ENCODE data around the gene ATP8A2.

Gene ATP8A2

DNA sequence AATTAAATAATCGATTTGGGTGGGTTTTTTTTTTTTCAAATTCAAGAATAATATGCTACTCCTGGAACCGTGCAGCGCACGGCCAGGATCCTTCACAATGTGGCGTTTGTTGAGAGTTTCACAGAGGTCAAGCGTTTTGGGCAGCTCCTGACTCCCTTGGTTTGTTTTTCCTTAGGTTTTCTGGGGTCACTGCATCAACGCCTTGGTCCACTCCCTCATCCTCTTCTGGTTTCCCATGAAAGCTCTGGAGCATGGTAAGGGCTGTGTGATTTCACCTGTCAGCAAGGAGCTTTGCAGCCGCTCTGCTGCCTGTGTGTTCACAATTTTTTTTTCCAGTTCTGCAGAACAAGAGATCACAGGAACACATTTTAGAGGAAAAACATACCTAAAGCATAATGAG lies 467.6 kb downstream of the ATP8A2 start:
- H3K27me3 ChIP-seq (ENCODE audit: insufficient read depth, low read length) = no peaks in the 10 kb centered on the region
- no peak overlapping the region for H3K27ac ChIP-seq (ENCODE audit: low read depth, low read length)
- H3K9me3 ChIP-seq (ENCODE audit: insufficient read depth, low read depth, low read length) = no peaks in the 10 kb centered on the region
- no peak overlapping the region for H3K9ac ChIP-seq (ENCODE audit: low read depth, low read length)
- H3K36me3 ChIP-seq (ENCODE audit: insufficient read depth, low read length) = no peaks in the 10 kb centered on the region
- H3K4me3 ChIP-seq (ENCODE audit: low read length) = no peak overlapping the region
- whole genome bisulfite sequencing = 94% methylated on average over 8 of the region's 8 CpGs
- H3K4me1 ChIP-seq (ENCODE audit: insufficient read depth, low read length) = peaks cover 5% of the 10 kb centered on the region; the same call in 1 of the 2 replicates

DNA sequence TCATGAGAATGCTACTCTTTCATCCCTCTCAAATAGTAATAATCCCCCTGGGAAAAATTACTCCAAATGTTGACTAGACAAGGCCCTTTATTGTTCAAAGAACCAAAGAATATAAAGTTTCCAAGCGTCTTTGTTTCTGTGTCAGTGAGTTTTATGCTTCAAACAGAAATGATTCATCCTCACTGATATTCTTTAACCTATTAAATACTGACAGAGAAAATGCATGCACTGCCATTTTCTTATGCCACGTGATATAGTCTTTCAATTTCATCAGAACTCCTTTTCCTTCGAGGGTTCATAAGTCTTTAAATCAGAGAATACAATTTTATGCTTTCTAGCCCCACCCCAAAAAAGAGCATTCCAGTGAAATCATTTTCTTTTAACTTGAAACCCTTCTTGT lies 468.5 kb downstream of the ATP8A2 start:
- no peak overlapping the region for H3K9ac ChIP-seq (ENCODE audit: low read depth, low read length)
- H3K4me1 ChIP-seq (ENCODE audit: insufficient read depth, low read length) = peaks cover 5% of the 10 kb centered on the region; the same call in 1 of the 2 replicates
- H3K9me3 ChIP-seq (ENCODE audit: insufficient read depth, low read depth, low read length) = no peaks in the 10 kb centered on the region
- H3K27ac ChIP-seq (ENCODE audit: low read depth, low read length) = no peak overlapping the region
- 97% methylated on average over 3 of the region's 3 CpGs for WGBS
- H3K27me3 ChIP-seq (ENCODE audit: insufficient read depth, low read length) = no peaks in the 10 kb centered on the region
- no peak overlapping the region for H3K4me3 ChIP-seq (ENCODE audit: low read length)
- no peaks in the 10 kb centered on the region for H3K36me3 ChIP-seq (ENCODE audit: insufficient read depth, low read length)

DNA sequence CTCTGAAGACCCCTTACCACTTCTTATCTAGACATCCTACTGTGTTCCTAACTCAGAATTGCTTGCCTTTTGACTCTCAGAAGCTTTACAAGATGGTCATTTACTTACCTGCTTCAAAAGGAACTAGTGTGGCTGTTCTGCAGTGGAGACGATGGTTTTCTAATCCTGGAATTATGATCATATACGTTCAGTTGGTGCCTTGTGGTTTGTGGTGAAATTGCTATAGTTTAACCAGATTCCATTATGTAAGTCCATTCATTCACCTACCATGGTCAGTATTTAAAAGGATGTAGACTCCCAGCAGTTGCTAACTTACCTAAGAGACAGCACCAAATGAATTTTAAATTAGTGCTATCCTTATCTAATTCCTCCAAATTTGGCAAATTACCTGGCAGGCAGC lies 469.2 kb downstream of the ATP8A2 start:
- Histone ChIP-seq H3K36me3 (ENCODE audit: insufficient read depth, low read length) (no peaks in the 10 kb centered on the region), H3K27me3 (ENCODE audit: insufficient read depth, low read length) (no peaks in the 10 kb centered on the region), H3K9ac (ENCODE audit: low read depth, low read length) (no peak overlapping the region), H3K9me3 (ENCODE audit: insufficient read depth, low read depth, low read length) (no peaks in the 10 kb centered on the region), H3K27ac (ENCODE audit: low read depth, low read length) (no peak overlapping the region), H3K4me1 (ENCODE audit: insufficient read depth, low read length) (peaks cover 5% of the 10 kb centered on the region; the same call in 1 of the 2 replicates), H3K4me3 (ENCODE audit: low read length) (no peak overlapping the region)
- 100% methylated on average over 2 of the region's 2 CpGs for WGBS

DNA sequence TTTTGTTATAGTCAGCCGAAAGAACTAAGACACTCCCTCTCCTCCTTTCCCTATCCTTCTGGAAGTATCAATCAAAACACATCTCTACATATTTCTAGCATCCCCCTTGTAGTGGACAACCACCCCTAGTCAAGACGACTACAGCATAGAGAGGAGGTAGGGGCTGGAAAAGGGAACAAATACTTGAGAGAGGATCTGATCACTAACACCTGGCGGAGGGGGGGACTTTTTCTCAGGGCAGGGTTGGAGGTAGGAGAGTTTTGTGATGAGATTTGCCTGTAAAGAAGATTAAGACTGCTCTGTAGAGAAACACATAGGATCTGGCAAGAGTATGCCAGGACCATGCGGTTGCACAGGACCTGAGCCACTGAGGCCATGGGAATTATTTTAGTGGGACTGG lies 471.9 kb downstream of the ATP8A2 start:
- Histone ChIP-seq H3K27ac (ENCODE audit: low read depth, low read length) (no peak overlapping the region), H3K4me1 (ENCODE audit: insufficient read depth, low read length) (peaks cover 20% of the 10 kb centered on the region), H3K9me3 (ENCODE audit: insufficient read depth, low read depth, low read length) (no peaks in the 10 kb centered on the region), H3K36me3 (ENCODE audit: insufficient read depth, low read length) (no peaks in the 10 kb centered on the region), H3K4me3 (ENCODE audit: low read length) (no peak overlapping the region), H3K27me3 (ENCODE audit: insufficient read depth, low read length) (no peaks in the 10 kb centered on the region), H3K9ac (ENCODE audit: low read depth, low read length) (no peak overlapping the region)
- WGBS = 95% methylated on average over 4 of the region's 4 CpGs

DNA sequence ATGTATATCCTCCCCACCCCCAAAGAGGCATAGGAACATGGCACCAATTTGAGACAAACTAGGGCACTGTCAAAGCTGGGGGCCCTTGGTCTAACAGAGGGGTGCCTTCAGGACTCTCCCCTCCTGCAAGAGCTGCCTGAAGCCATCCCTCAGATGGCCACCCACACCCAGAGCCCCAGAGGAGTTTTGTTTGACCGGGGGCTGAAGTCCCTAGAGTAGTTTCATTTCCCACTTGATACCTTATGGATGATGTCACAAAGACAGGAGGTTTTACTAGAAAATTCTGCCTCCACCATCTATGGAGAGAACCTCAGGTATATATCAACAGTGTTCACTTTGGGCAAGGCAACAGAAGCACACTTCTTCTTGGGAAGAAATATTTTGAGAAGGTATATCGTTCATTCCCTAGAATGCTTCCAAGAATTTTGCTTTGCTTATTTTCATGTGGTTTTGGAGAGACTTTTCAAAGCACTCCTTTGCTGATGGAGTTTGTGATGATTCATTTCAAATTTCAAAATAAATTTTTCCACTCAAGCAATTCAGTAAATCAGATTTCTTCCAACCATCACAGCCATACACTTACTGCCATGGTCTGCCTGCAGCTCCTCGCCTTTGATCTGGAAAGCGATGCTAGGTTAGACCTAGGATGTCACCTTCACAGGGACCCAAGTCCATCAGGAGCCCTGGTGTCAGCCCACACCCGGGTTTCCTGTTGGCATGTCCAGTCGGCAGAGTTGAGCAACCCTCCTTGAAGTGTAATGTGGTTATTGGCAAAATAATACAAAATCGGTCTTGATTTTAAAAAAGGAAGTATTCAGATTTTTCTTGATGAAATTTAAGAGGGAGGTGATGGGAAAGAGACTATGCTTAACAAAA lies 473.0 kb downstream of the ATP8A2 start:
- Histone ChIP-seq H3K27me3 (ENCODE audit: insufficient read depth, low read length) (no peaks in the 10 kb centered on the region), H3K4me1 (ENCODE audit: insufficient read depth, low read length) (peaks cover 30% of the 10 kb centered on the region), H3K4me3 (ENCODE audit: low read length) (no peak overlapping the region), H3K9me3 (ENCODE audit: insufficient read depth, low read depth, low read length) (no peaks in the 10 kb centered on the region), H3K27ac (ENCODE audit: low read depth, low read length) (no peak overlapping the region), H3K9ac (ENCODE audit: low read depth, low read length) (no peak overlapping the region), H3K36me3 (ENCODE audit: insufficient read depth, low read length) (no peaks in the 10 kb centered on the region)
- 97% methylated on average over 7 of the region's 7 CpGs for WGBS

DNA sequence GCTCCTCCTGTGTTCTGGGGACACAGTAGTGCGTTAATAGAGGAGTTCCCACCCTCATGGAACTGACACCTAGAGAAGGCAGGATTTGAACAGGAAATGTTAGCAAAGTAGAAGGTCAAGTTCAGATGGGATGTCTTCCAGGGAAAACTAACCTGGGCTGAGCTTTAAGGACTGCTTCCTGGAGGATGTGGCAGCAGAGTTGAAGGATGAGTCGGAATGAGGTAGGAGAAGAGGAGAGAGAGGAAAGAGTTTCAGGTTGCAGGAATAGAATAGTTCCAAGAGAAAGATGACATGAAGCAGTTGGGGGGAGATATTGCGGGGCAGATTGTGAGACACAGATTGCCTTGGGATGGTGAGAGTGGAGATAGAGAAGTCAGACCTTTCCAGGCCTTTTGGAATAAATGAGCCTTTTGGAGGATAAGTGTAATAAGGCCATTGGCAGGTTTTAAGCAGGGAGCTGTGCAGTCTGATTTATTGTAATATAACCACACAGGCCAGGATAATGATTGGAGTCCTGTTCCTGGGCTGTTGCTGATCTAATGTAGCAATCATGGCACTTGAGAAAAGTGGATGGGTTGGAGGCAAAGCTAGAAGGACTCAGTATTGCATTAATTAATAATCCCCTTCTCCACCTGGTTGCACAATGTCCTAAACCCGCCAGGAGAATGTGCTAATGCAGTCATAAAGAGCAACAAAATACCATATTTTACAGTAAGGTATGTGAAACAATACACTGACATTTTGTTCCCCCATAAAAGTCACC lies 474.6 kb downstream of the ATP8A2 start:
- H3K27ac ChIP-seq (ENCODE audit: low read depth, low read length) = no peak overlapping the region
- WGBS = 92% methylated on average over 3 of the region's 4 CpGs

DNA sequence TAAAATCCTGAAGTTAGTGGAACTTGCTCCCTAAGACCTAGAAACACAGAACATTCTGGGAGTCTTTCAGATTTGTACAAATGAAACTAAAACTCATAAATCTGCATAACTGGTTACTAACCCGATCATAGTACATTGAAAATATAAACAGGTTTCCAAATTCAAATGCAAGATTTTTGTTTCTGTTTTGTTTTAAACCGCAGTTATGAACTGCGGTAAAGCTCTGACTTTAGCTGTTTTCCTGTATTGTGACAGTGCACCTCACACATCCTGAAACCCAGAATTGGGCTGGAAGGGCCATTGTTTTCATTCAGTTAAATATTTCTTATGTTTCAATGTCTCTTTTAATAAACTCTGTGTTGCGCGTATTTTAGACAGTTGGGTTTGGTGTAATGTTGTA lies 475.4 kb downstream of the ATP8A2 start:
- Histone ChIP-seq H3K4me3 (ENCODE audit: low read length) (no peak overlapping the region), H3K9ac (ENCODE audit: low read depth, low read length) (no peak overlapping the region), H3K27ac (ENCODE audit: low read depth, low read length) (no peak overlapping the region), H3K4me1 (ENCODE audit: insufficient read depth, low read length) (peaks cover 35% of the 10 kb centered on the region), H3K36me3 (ENCODE audit: insufficient read depth, low read length) (no peaks in the 10 kb centered on the region), H3K27me3 (ENCODE audit: insufficient read depth, low read length) (no peaks in the 10 kb centered on the region), H3K9me3 (ENCODE audit: insufficient read depth, low read depth, low read length) (no peaks in the 10 kb centered on the region)
- 93% methylated on average over 5 of the region's 5 CpGs for WGBS

More for the DNA sequence above, 474.6 kb downstream of the ATP8A2 start:
- Histone ChIP-seq H3K9ac (ENCODE audit: low read depth, low read length) (no peak overlapping the region), H3K27me3 (ENCODE audit: insufficient read depth, low read length) (no peaks in the 10 kb centered on the region), H3K4me1 (ENCODE audit: insufficient read depth, low read length) (peaks cover 35% of the 10 kb centered on the region), H3K4me3 (ENCODE audit: low read length) (no peak overlapping the region), H3K9me3 (ENCODE audit: insufficient read depth, low read depth, low read length) (no peaks in the 10 kb centered on the region), H3K36me3 (ENCODE audit: insufficient read depth, low read length) (no peaks in the 10 kb centered on the region)

DNA sequence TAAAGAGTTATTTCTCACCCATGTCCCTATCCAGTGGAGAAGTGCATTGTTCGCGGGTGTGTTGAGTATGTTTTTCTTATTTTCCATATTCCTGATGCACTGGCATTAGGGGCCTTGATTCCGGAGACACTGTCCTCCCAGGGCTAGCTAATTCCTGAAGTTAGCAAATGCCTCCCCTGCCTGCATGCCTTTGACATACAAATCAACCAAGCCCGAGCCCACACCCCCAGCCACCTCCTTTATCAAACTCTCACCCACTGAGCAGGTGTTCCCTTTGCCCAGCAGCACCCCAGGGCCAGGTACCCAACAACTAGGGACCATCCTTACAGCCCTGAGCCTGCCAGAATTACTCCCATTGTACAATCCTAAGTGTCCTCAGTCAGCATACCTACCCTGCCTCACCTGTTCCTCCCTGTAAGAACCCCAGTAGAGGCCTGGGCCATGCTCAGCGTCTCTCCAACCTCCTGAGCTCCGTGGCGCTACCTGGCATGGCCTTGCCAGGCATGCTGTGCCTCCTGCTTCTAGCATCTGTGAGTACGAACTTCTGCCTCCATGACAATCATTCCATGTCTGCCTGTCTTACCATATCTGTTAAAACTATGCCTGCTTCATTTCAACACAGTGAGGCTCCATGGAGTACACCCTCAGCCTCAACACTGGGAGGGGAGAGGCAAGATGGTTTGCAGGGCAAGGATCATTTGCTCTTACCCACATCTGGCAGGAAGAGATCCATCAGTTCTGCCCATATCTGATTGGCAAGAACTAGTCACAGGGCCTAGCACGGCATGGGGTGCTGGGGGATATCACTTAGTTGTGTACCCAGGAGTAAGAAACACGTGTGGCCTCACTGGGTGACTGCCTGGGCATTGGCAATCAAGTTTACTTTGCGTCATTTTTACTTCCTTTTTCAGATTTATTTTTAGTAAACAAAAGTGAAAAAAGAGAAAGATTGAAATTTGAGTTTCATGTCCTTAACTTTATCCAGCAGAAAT lies 476.2 kb downstream of the ATP8A2 start:
- Histone ChIP-seq H3K36me3 (ENCODE audit: insufficient read depth, low read length) (no peaks in the 10 kb centered on the region), H3K9me3 (ENCODE audit: insufficient read depth, low read depth, low read length) (no peaks in the 10 kb centered on the region), H3K4me1 (ENCODE audit: insufficient read depth, low read length) (peaks cover 35% of the 10 kb centered on the region), H3K27me3 (ENCODE audit: insufficient read depth, low read length) (no peaks in the 10 kb centered on the region), H3K9ac (ENCODE audit: low read depth, low read length) (no peak overlapping the region), H3K27ac (ENCODE audit: low read depth, low read length) (no peak overlapping the region; the same call in 1 of the 2 replicates), H3K4me3 (ENCODE audit: low read length) (no peak overlapping the region)
- WGBS = 68% methylated on average over 8 of the region's 11 CpGs

DNA sequence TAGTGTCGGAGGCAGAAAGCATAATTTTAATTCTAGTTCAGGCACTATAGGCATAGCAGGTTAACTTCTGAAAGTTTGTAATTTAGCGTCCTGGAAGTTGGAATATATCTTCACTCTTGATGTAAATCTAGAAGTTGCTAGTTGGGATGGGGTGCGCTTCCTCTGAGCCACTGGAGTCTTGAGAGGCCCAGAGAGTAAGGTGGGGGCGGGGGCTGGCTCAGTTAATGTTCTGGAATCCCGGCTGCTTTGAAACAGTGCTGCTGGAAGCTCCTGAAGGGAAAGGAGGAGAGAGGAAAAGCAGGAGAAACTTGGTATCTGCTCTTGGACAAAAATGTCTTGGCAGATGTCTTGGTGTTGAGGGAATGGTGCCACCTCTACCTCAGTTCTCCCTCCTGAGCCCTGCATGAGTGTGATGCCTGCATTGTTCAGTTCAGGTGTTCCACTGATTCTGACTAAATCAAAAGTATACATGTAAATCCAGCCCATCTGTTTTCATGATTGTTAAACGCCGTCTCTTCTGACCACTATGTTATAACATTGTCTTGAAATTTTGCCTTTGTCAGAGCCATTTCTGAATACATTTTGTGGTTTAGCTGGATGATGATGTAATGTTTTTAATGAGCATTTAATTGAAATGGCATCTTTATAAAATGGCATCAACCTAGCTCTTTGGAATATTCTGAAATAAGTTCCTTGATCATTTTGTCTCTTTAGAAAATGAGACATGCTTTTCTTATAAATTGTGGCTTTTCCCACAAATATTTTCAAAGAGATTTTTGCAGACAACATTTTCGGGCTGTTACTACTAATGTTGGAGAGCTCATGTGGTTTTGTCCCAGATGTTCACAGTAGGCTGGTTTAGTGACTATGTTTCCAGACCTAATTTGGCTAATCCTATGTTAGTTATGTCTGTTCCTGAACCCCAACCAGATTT lies 477.3 kb downstream of the ATP8A2 start:
- no peaks in the 10 kb centered on the region for H3K36me3 ChIP-seq (ENCODE audit: insufficient read depth, low read length)
- H3K27me3 ChIP-seq (ENCODE audit: insufficient read depth, low read length) = no peaks in the 10 kb centered on the region
- H3K4me1 ChIP-seq (ENCODE audit: insufficient read depth, low read length) = peaks cover 35% of the 10 kb centered on the region
- no peaks in the 10 kb centered on the region for H3K9me3 ChIP-seq (ENCODE audit: insufficient read depth, low read depth, low read length)
- no peak overlapping the region for H3K9ac ChIP-seq (ENCODE audit: low read depth, low read length)
- H3K27ac ChIP-seq (ENCODE audit: low read depth, low read length) = no peak overlapping the region
- 81% methylated on average over 8 of the region's 8 CpGs for WGBS
- no peak overlapping the region for H3K4me3 ChIP-seq (ENCODE audit: low read length)

DNA sequence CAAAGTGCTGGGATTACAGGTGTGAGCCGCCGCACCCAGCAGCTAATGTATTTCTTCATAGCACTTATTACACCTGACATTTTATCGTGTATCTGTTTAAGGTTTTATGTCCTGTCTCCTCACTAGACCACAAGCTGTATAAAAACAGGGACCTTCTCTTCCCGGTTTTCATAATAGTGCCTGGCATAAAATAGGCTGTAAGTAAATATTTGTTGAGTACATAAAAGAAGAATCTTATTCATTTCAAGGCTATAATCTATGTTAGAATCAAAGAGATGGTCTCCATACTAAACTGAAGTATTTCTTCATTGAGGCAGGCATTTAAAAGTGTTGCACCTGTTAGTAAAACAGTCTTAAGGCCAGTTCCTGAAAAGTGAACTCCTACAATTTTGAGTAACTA lies 486.1 kb downstream of the ATP8A2 start:
- Histone ChIP-seq H3K9me3 (ENCODE audit: insufficient read depth, low read depth, low read length) (no peaks in the 10 kb centered on the region), H3K9ac (ENCODE audit: low read depth, low read length) (no peak overlapping the region), H3K4me1 (ENCODE audit: insufficient read depth, low read length) (0 out of 2 replicates have a peak, but pooled peaks cover 4% of the 10 kb centered on the region), H3K36me3 (ENCODE audit: insufficient read depth, low read length) (no peaks in the 10 kb centered on the region), H3K4me3 (ENCODE audit: low read length) (no peak overlapping the region), H3K27ac (ENCODE audit: low read depth, low read length) (no peak overlapping the region), H3K27me3 (ENCODE audit: insufficient read depth, low read length) (no peaks in the 10 kb centered on the region)
- 95% methylated on average over 3 of the region's 4 CpGs for WGBS
